K562 (cell line): ENCODE data around the gene KCNA1. TPM values are rescaled to one million over a fixed set of nuclear protein-coding genes. Genes with fewer than 3 reads are reported as not detected.

Source experiments
- ATAC-seq: fragments of 200-7000 bp; cut with Tn5 transposase; 3 replicates; pipeline ENCODE4 v1.9.1; 2020; ENCODE audit warnings: moderate library complexity
- BruUV-seq: library from RNA; stranded (reverse); fragments of 400-500 nt; replicated peaks from 2 replicates; lab custom pipeline; 2021; lab: Mats Ljungman, UMichigan
- CTCF ChIA-PET: fragments of 300-600 bp; formaldehyde crosslinking; extraction: SDS; loops from one replicate; lab custom pipeline; 2021; ENCODE audit warnings: low intra/inter-chr PET ratio; lab: Yijun Ruan, JAX
- POLR2A ChIA-PET: fragments of 300-600, 350-650 bp; sonication (Branson Sonifier 250); formaldehyde crosslinking; extraction: SDS; loops from one replicate; lab custom pipeline; 2021; ENCODE audit warnings: antibody characterized with exemption, inconsistent platforms; lab: Yijun Ruan, JAX
- DNase-seq, 4 experiments: peaks; one replicate each; pipeline versions ENCODE4 v3.0.0 to v3.0.0-alpha.2; 2011 to 2018; ENCODE audit warnings: low spot score in 3 of 4, mixed read lengths in 3 of 4; ENCODE audit errors: extremely low read depth in 1 of 4
- FAIRE-seq: peaks from 2 replicates; lab custom pipeline; 2011; peaks lifted over from hg19 to GRCh38; lab: Jason Lieb, UNC
- H2AFZ ChIP-seq: 2 replicates; pipeline ENCODE4 v1.6.0; 2011; ENCODE audit warnings: low read depth, low read length, control low read depth, inconsistent platforms
- H3K27ac ChIP-seq: fragments of 200-600 bp; 3 replicates; pipeline ENCODE4 v1.8.0; 2011; ENCODE audit warnings: low read depth, mild to moderate bottlenecking, control low read depth, inconsistent platforms, low read length, moderate library complexity, mixed read lengths; ENCODE audit errors: extremely low read depth
- H3K27me3 ChIP-seq, 2 experiments: fragments of 300-600 bp in 1 of 2; 2 replicates in 1 of 2; 3 replicates in 1 of 2; pipeline versions ENCODE4 v1.6.0 to v1.8.0; 2011; ENCODE audit warnings: inconsistent platforms in 2 of 2, low read length in 2 of 2, mild to moderate bottlenecking in 1 of 2, mixed read lengths in 1 of 2, moderate library complexity in 1 of 2; ENCODE audit not compliant: control insufficient read depth in 2 of 2, insufficient read depth in 2 of 2
- H3K36me3 ChIP-seq: fragments of 300-600 bp; 3 replicates; pipeline ENCODE4 v1.8.0; 2011; ENCODE audit warnings: mild to moderate bottlenecking, low read length, inconsistent platforms; ENCODE audit not compliant: control insufficient read depth, insufficient read depth
- H3K4me1 ChIP-seq, 2 experiments: fragments of 200-600 bp in 1 of 2; replicated peaks in 1 of 2; 2 replicates in 1 of 2; 3 replicates in 1 of 2; pipeline versions ENCODE4 v1.5.1 to v1.8.0; 2011; ENCODE audit warnings: inconsistent platforms in 2 of 2, low read length in 2 of 2, mild to moderate bottlenecking in 1 of 2, mixed read lengths in 1 of 2, moderate library complexity in 1 of 2; ENCODE audit not compliant: control insufficient read depth in 2 of 2, insufficient read depth in 2 of 2
- H3K4me2 ChIP-seq: 2 replicates; pipeline ENCODE4 v1.6.1; 2011; ENCODE audit warnings: low read length, control low read depth, inconsistent platforms, mixed read lengths; ENCODE audit not compliant: insufficient read depth
- H3K4me3 ChIP-seq: fragments of 200-600 bp; sonication (generic), shearing (Covaris generic); 2 replicates; pipeline ENCODE4 v1.5.1; 2016; ENCODE audit warnings: control low read depth, inconsistent platforms
- H3K79me2 ChIP-seq: fragments of 200-600 bp; 3 replicates; pipeline ENCODE4 v1.8.0; 2011; ENCODE audit warnings: low read length, inconsistent platforms; ENCODE audit not compliant: control insufficient read depth, insufficient read depth
- H3K9ac ChIP-seq, 2 experiments: 2 replicates each; pipeline versions ENCODE4 v1.6.0 to v1.6.1; 2011; ENCODE audit warnings: low read depth in 2 of 2, low read length in 2 of 2, control low read depth in 1 of 2, inconsistent platforms in 1 of 2, mild to moderate bottlenecking in 1 of 2, mixed read lengths in 1 of 2; ENCODE audit not compliant: insufficient read depth in 1 of 2
- H3K9me1 ChIP-seq: one replicate; pipeline ENCODE4 v1.6.0; 2011; ENCODE audit warnings: inconsistent platforms, mild to moderate bottlenecking, low read length, moderate library complexity; ENCODE audit not compliant: control insufficient read depth, insufficient read depth
- H3K9me3 ChIP-seq: replicated peaks from 2 replicates; pipeline ENCODE4 v1.5.1; 2011; ENCODE audit warnings: low read depth, low read length, inconsistent platforms; ENCODE audit not compliant: control insufficient read depth, insufficient read depth
- H4K20me1 ChIP-seq: replicated peaks from 2 replicates; pipeline ENCODE4 v1.6.1; 2011; ENCODE audit warnings: low read length, inconsistent platforms, mixed read lengths; ENCODE audit not compliant: control insufficient read depth, insufficient read depth
- ATF1 ChIP-seq, 2 experiments: fragments of 450-650 bp in 1 of 2; IDR thresholded peaks; 2 replicates each; pipeline ENCODE4 v1.6.1; 2016; ENCODE audit warnings: missing compliant biosample characterization in 1 of 2, missing genetic modification characterization in 1 of 2
- ATF7 ChIP-seq: fragments of 450-650 bp; IDR thresholded peaks from 2 replicates; pipeline ENCODE4 v1.7.1; 2014; ENCODE audit warnings: mild to moderate bottlenecking, moderate library complexity
- BCL6 ChIP-seq: fragments of 250-450 bp; sonication (Bioruptor Pico); IDR thresholded peaks from 2 replicates; pipeline ENCODE4 v1.4.0; 2020
- CBX3 ChIP-seq, 2 experiments: IDR thresholded peaks; 1 replicate in 1 of 2; 2 replicates in 1 of 2; pipeline ENCODE4 v1.6.1; 2012; ENCODE audit warnings: inconsistent platforms in 2 of 2, low read length in 2 of 2, borderline replicate concordance in 1 of 2, control low read depth in 1 of 2
- FOSL1 ChIP-seq: fragments of 200-800 bp; sonication (Bioruptor generic); conservative IDR thresholded peaks from 2 replicates; pipeline ENCODE4 v1.6.1; 2016; ENCODE audit warnings: missing genetic modification characterization, missing compliant biosample characterization
- MEIS2 ChIP-seq: fragments of 450-650 bp; IDR thresholded peaks from 2 replicates; pipeline ENCODE4 v1.6.1; 2014; ENCODE audit warnings: mild to moderate bottlenecking; ENCODE audit not compliant: partially characterized antibody
- NFRKB ChIP-seq: fragments of 450-650 bp; IDR thresholded peaks from 2 replicates; pipeline ENCODE4 v1.6.1; 2016; ENCODE audit warnings: low read depth
- NR4A1 ChIP-seq, 2 experiments: fragments of 250-450 bp in 1 of 2; fragments of 450-650 bp in 1 of 2; sonication (Bioruptor Pico) in 1 of 2; IDR thresholded peaks; 2 replicates each; pipeline versions ENCODE4 v1.4.0 to v1.6.1; 2016 to 2020; ENCODE audit warnings: mild to moderate bottlenecking in 2 of 2, missing compliant biosample characterization in 1 of 2, missing genetic modification characterization in 1 of 2, moderate library complexity in 1 of 2
- SRSF7 ChIP-seq: fragments of 200-400 bp; formaldehyde crosslinking; optimal IDR thresholded peaks from 2 replicates; pipeline ENCODE3; 2017; ENCODE audit warnings: mild to moderate bottlenecking, low read depth, low read length
- TOE1 ChIP-seq, 2 experiments: fragments of 450-650 bp in 1 of 2; sonication (generic) in 1 of 2; formaldehyde crosslinking in 1 of 2; IDR thresholded peaks; 2 replicates each; pipeline versions ENCODE4 v1.7.1 to v1.8.0; 2016 to 2022; ENCODE audit warnings: borderline replicate concordance in 2 of 2, mild to moderate bottlenecking in 2 of 2, antibody characterized with exemption in 1 of 2, inconsistent platforms in 1 of 2, low read depth in 1 of 2, missing genetic modification reagents in 1 of 2, moderate library complexity in 1 of 2
- ZC3H8 ChIP-seq: fragments of 450-650 bp; IDR thresholded peaks from 2 replicates; pipeline ENCODE4 v1.6.1; 2017
- ZFP1 ChIP-seq: fragments of 450-650 bp; formaldehyde crosslinking; IDR thresholded peaks from 2 replicates; pipeline ENCODE4 v1.4.0; 2020; ENCODE audit warnings: mild to moderate bottlenecking, mixed read lengths
- ZNF347 ChIP-seq: fragments of 450-650 bp; formaldehyde crosslinking; IDR thresholded peaks from 2 replicates; pipeline ENCODE4 v1.4.0; 2020; ENCODE audit warnings: low read depth, mild to moderate bottlenecking, moderate library complexity
- WGBS: fragments of 100-300 bp; shearing (Covaris generic); methylation state at CpG from one replicate; pipeline ENCODE4 v1.1.6; 2016; ENCODE audit warnings: low coverage, mixed read lengths; ENCODE audit not compliant: insufficient coverage; ENCODE audit errors: missing lambda C conversion rate; 5-methylcytosine and 5-hydroxymethylcytosine counted together
- in situ Hi-C: fragments of 300-500 bp; cut with MboI; formaldehyde crosslinking; loops from 4 replicates; pipeline ENCODE4 v1.15.0; 2018; ENCODE audit warnings: inconsistent platforms, mixed read lengths
- intact Hi-C: fragments of 100-400 bp; cut with micrococcal nuclease; formaldehyde crosslinking; loops from 2 replicates; pipeline ENCODE4 v1.14.2; 2022
- polyA plus RNA-seq, 8 experiments: library from polyadenylated mRNA; depleted of rRNA in 4 of 8; stranded (reverse) in 5 of 8; unstranded in 3 of 8; fragments of >200 nt; fragmentation: Nextera tagmentation in 2 of 8; fragmentation: Illumina TruSeq in 1 of 8; extraction: Ambion mirVana in 2 of 8; extraction: Trizol in 1 of 8; gene quantifications; 2 replicates each; pipeline versions ENCODE4 v1.2.1 to v1.2.3, GENCODE V29; 2011 to 2014; ENCODE audit warnings: inconsistent platforms in 1 of 8, missing spikeins in 1 of 8
- total RNA-seq, 7 experiments: library from RNA; depleted of rRNA in 6 of 7; stranded (reverse); fragments of >200 nt in 6 of 7; fragmentation: Illumina TruSeq in 2 of 7; extraction: Trizol in 2 of 7; gene quantifications; 2 replicates each; pipeline versions ENCODE4 v1.2.1 to v1.2.3, GENCODE V29; 2011 to 2021; ENCODE audit warnings: low replicate concordance in 1 of 7
- TF ChIP-seq, protein P1 (sequence below): sonication (generic); formaldehyde crosslinking; IDR thresholded peaks from 2 replicates; pipeline ENCODE4 v1.8.0; 2022; ENCODE audit warnings: missing genetic modification reagents, mild to moderate bottlenecking, borderline replicate concordance
- TF ChIP-seq, protein P2 (sequence below): fragments of 250-450 bp; sonication (Bioruptor Pico); IDR thresholded peaks from 2 replicates; pipeline ENCODE4 v1.5.0; 2021

KCNA1 gene
- total and polyA plus RNA-seq, 9 of the 15 experiments (the other 6 are each of a cell fraction or from before 2014, with no cell fraction given), result not detected

DNA sequence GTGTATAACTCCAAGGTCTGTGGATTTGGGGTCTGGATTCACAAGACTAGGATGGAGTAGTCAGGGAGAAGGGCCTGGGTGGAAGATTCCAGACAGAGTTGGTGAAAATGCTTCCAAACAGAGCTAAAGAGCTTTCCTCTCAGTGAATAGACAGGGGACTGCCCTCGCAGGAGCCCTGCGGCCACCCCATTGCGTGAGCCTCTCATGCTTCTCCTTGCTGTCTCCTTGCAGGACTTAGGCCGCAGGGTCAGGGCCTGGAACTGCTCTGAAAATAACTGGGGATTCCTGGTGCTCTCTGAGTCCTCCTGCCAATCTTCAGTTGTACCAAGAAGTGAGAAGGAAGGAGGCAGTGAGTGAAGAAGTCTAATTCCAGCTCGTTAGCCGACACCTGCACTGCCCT lies 49.0 kb upstream of the KCNA1 start:
- 0 out of 2 replicates have a peak, but pooled peaks cover 3% of the 10 kb centered on the region for H4K20me1 ChIP-seq
- H3K27ac ChIP-seq, result no peak overlapping the region
- no peak overlapping the region for H3K4me3 ChIP-seq
- no peaks in the 10 kb centered on the region for H3K36me3 ChIP-seq
- no TSS peak for BruUV-seq
- no peak overlapping the region for H2AFZ ChIP-seq
- no peaks in the 10 kb centered on the region for H3K9me1 ChIP-seq
- WGBS, result 0% methylated on average over 2 of the region's 6 CpGs
- H3K9me3 ChIP-seq, result no peaks in the 10 kb centered on the region
- no peak overlapping the region for H3K4me2 ChIP-seq
- intact Hi-C loops (no loop called here), in situ Hi-C loops (no loop called here)
- H3K27me3 ChIP-seq, result peaks cover 2 to 16% of the 10 kb centered on the region in 2 experiments; a peak in 4 of 5 replicates
- no peaks in the 10 kb centered on the region for H3K79me2 ChIP-seq
- POLR2A ChIA-PET, result no interaction called here
- DNase-seq, result no peak
- no peak overlapping the region for H3K9ac ChIP-seq
- TF ChIP-seq MEIS2 (no peak), ZC3H8 (no peak), ATF7 (no peak), NR4A1 (CRISPR knock-in tag; IDR thresholded peaks at IDR 0.05) (no peak), NR4A1 (tag; IDR thresholded peaks at IDR 0.05) (no peak), ZNF347 (CRISPR knock-in tag) (no peak), SRSF7 (no peak), TOE1 (IDR thresholded peaks at IDR 0.05; ENCODE audit: borderline replicate concordance) (no peak), TOE1 (CRISPR knock-in tag; IDR thresholded peaks at IDR 0.05; ENCODE audit: borderline replicate concordance, low read depth) (no peak), CBX3 (IDR thresholded peaks at IDR 0.05; ENCODE audit: borderline replicate concordance in 1 of 2, low read length in 2 of 2) (no peak), NFRKB (no peak), FOSL1 (tag) (no peak), BCL6 (CRISPR knock-in tag) (no peak), ZFP1 (CRISPR knock-in tag) (no peak), ATF1 (CRISPR knock-in tag; IDR thresholded peaks at IDR 0.05) (no peak), ATF1 (tag; IDR thresholded peaks at IDR 0.05) (no peak)
- TF ChIP-seq, protein P1, sequence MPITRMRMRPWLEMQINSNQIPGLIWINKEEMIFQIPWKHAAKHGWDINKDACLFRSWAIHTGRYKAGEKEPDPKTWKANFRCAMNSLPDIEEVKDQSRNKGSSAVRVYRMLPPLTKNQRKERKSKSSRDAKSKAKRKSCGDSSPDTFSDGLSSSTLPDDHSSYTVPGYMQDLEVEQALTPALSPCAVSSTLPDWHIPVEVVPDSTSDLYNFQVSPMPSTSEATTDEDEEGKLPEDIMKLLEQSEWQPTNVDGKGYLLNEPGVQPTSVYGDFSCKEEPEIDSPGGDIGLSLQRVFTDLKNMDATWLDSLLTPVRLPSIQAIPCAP (CRISPR knock-in tag), result no peak
- TF ChIP-seq, protein P2, sequence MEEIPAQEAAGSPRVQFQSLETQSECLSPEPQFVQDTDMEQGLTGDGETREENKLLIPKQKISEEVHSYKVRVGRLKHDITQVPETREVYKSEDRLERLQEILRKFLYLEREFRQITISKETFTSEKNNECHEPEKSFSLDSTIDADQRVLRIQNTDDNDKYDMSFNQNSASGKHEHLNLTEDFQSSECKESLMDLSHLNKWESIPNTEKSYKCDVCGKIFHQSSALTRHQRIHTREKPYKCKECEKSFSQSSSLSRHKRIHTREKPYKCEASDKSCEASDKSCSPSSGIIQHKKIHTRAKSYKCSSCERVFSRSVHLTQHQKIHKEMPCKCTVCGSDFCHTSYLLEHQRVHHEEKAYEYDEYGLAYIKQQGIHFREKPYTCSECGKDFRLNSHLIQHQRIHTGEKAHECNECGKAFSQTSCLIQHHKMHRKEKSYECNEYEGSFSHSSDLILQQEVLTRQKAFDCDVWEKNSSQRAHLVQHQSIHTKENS, result no peak
- no peak for FAIRE-seq
- CTCF ChIA-PET, result no interaction called here
- H3K4me1 ChIP-seq, result no peaks in the 10 kb centered on the region; a peak in 1 of 5 replicates
- no peak for ATAC-seq
